BE2C (cell line): Measurements from ENCODE around the gene CCNL2.

ENCODE experiments used
- DNase-seq: peaks from one replicate; pipeline ENCODE4 v3.0.0-alpha.2; 2020
- H3K27me3 ChIP-seq: fragments of 250-450 bp; sonication (Bioruptor Pico); 2 replicates; pipeline ENCODE4 v1.5.1; 2020; ENCODE audit warnings: mild to moderate bottlenecking
- H3K36me3 ChIP-seq: fragments of 250-450 bp; sonication (Bioruptor Pico); 2 replicates; pipeline ENCODE4 v1.5.1; 2020; ENCODE audit warnings: mild to moderate bottlenecking
- H3K4me1 ChIP-seq: fragments of 250-450 bp; sonication (Bioruptor Pico); 2 replicates; pipeline ENCODE4 v1.5.1; 2020
- H3K4me3 ChIP-seq: 2 replicates; pipeline ENCODE4 v1.5.1; 2011; ENCODE audit warnings: low read depth, low read length
- H3K9me3 ChIP-seq: fragments of 250-450 bp; sonication (Bioruptor Pico); 2 replicates; pipeline ENCODE4 v1.5.1; 2020
- CTCF ChIP-seq: IDR thresholded peaks from 2 replicates; pipeline ENCODE4 v1.5.1; 2012; ENCODE audit warnings: mild to moderate bottlenecking, low read depth, low read length

Gene CCNL2

DNA sequence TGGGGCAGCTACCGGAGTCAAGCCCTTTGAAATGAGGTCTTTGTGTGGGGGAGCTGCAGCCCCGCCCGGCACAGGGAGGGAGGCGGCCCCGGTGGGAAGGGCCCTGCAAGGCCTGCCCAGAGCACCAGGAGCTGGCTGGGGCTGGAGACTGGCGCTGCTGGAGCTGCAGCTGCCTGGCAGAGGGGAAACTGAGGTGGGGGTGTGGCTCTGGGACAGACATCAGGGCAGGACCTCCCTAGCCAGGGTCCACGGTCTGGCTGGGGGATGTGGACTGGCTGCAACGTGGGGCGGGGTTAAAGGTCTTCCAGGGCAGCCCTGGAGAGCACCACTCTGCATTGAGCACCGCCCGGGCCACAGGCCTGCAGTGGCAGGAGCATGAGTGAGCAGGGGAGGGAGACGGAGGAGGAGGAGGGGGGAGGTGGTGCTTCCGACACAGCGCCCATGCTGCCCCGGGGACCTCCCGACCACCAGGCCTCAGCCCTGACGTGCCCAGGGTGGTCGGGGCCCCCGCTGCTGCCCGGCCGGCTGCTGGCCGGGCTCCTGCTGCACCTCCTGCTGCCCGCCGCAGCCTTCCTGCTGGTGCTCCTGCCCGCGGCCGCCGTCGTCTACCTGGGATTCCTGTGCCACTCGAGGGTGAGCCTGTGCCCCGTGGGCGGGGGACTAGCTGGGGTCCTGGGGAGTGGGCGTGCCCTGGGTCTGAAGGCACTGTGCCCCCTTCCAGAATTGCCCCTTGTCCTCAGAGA lies 26.8 kb upstream of the CCNL2 start:
- DNase-seq = peak; percentile 18
- Histone ChIP-seq H3K4me1 (peaks cover 9% of the 10 kb centered on the region), H3K9me3 (no peaks in the 10 kb centered on the region), H3K27me3 (no peaks in the 10 kb centered on the region), H3K36me3 (no peaks in the 10 kb centered on the region), H3K4me3 (no peak overlapping the region)
- TF ChIP-seq CTCF = no peak

DNA sequence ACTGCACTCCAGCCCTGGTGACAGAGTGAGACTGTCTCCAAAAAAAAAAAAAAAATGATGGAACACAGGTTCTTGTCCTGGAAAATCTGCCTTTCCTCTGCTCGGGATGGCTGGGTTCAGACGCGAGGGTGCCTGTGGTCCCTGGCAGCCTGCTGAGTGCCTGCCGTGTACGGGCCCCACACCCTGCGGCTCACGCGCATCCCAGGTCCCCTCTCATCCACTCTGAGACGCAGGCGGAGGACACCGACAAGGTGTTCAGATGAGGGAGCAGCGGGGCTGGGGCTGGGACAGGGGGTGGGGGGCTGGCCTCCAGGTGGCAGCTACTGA lies 26.3 kb upstream of the CCNL2 start:
- DNase-seq = no peak
- H3K9me3 ChIP-seq = no peaks in the 10 kb centered on the region
- no peak overlapping the region for H3K4me3 ChIP-seq
- H3K4me1 ChIP-seq = peaks cover 5% of the 10 kb centered on the region; the same call in 1 of the 2 replicates
- H3K36me3 ChIP-seq = no peaks in the 10 kb centered on the region
- no peaks in the 10 kb centered on the region for H3K27me3 ChIP-seq
- TF ChIP-seq CTCF = no peak

DNA sequence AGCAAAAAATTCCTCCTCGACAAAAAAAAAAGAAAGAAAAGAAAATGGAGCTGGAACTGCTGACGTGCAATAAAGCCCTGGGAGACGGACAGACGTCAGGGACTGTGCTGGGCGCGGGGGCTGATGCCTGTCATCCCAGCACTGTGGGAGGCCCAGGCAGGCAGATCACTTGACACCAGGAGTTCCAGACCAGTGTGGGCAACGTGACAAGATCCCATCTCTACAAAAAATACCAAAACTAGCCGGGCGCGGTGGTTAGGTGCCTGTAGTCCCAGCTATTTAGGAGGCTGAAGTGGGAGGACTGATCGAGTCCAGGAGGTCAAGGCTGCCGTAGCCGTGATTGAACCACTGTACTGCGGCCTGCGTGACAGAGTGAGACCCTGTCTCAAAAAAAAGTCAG lies 25.6 kb upstream of the CCNL2 start:
- TF ChIP-seq CTCF = no peak
- no peak for DNase-seq
- no peak overlapping the region for H3K4me3 ChIP-seq
- H3K27me3 ChIP-seq = no peaks in the 10 kb centered on the region
- H3K36me3 ChIP-seq = no peaks in the 10 kb centered on the region
- no peaks in the 10 kb centered on the region for H3K9me3 ChIP-seq
- H3K4me1 ChIP-seq = 0 out of 2 replicates have a peak, but pooled peaks cover 3% of the 10 kb centered on the region

- DNase-seq = no peak
- Histone ChIP-seq H3K36me3 (no peaks in the 10 kb centered on the region), H3K4me3 (no peak overlapping the region), H3K9me3 (no peaks in the 10 kb centered on the region), H3K27me3 (no peaks in the 10 kb centered on the region), H3K4me1 (0 out of 2 replicates have a peak, but pooled peaks cover 3% of the 10 kb centered on the region)
- TF ChIP-seq CTCF = no peak
These were observed 24.1 kb upstream of the CCNL2 start for GRCh38 chr1:1423245-1423597.

DNA sequence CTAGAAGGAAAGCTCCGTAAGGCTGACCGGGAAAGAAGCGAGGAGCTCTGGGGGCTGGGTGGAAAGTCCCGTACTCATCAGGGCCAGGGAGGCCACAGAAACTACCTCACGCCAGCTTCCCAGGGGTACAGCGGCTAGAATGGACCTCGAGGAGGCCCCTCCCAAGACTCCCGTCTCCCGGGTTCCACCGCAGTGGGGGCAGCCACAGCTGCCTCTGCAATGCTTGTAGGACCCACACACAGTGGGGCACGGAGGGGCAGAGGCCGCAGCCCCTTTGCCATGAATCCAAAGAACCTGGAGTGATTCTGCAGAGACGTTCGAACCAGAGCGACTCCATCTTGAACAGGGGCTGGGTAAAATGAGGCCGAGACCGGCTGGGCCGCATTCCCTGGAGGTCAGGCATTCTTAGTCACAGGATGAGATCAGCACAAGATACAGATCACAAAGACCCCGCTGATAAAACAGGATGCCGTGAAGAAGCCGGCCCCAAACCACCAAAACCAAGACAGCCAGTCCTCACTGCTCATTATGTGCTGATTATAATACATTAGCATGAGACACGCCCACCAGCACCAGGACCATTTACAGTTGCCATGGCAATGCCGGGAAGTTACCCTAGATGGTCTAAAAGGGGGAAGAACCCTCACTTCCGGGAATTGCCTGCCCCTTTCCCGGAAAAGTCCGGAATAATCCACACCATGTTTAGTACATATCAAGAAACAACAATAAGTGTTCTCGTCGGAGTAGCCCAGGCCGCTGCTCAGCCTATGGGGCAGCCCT lies 23.5 kb upstream of the CCNL2 start:
- DNase-seq = no peak
- Histone ChIP-seq H3K4me3 (no peak overlapping the region), H3K36me3 (no peaks in the 10 kb centered on the region), H3K27me3 (no peaks in the 10 kb centered on the region), H3K4me1 (0 out of 2 replicates have a peak, but pooled peaks cover 3% of the 10 kb centered on the region), H3K9me3 (no peaks in the 10 kb centered on the region)
- TF ChIP-seq CTCF = no peak

- Histone ChIP-seq H3K27me3 (no peaks in the 10 kb centered on the region), H3K4me3 (no peak overlapping the region), H3K36me3 (no peaks in the 10 kb centered on the region), H3K4me1 (0 out of 2 replicates have a peak, but pooled peaks cover 3% of the 10 kb centered on the region), H3K9me3 (no peaks in the 10 kb centered on the region)
- DNase-seq = no peak
- TF ChIP-seq CTCF = no peak
These were observed 22.9 kb upstream of the CCNL2 start for GRCh38 chr1:1421907-1422464.
